Measurements from ENCODE around the gene ZNF239.
"Not testable (repeated sequence)": the region's sequence is repeated elsewhere in the genome, so short reads cannot be mapped to it uniquely, and the experiment has no call there.

Gene ZNF239

GRCh38 chr10:43584051-43584450 lies 9.6 kb upstream of the ZNF239 start:
- DNase-seq = no peak
- no peaks in the 10 kb centered on the region for H3K4me1 ChIP-seq (ENCODE audit: control insufficient read depth, insufficient read depth, low read length, poor library complexity, severe bottlenecking)
- no peak overlapping the region for H3K4me3 ChIP-seq (ENCODE audit: insufficient read depth, low read depth, low read length, poor library complexity, severe bottlenecking)
- H3K9me3 ChIP-seq (ENCODE audit: control insufficient read depth, low read length) = no peaks in the 10 kb centered on the region
- H3K27ac ChIP-seq (ENCODE audit: insufficient read depth, low read length, poor library complexity, severe bottlenecking) = no peak overlapping the region
- H3K27me3 ChIP-seq (replicated peaks; ENCODE audit: control insufficient read depth, insufficient read depth, low read length, poor library complexity, severe bottlenecking) = no peaks in the 10 kb centered on the region
- no peaks in the 10 kb centered on the region for H3K36me3 ChIP-seq (ENCODE audit: control insufficient read depth, insufficient read depth, low read length)

DNA sequence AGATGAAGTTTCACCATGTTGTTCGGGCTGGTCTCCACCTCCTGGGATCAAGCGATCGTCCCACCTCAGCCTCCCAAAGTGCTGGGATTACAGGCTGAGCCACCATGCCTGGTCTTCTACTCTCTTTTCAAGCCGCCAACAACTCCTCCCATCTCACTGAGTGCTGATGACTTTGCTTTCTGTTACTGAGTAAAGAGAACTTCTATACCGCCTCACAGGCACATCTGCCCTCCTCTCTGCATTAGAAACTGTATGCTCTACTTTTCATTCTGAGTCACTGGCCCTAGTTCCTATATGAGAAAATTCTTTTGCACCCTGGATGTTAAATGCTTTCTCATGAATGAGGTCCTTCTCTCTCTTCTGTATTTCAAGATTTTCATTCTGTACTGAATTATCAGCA lies 2.2 kb upstream of the ZNF239 start:
- H3K27ac ChIP-seq (ENCODE audit: insufficient read depth, low read length, poor library complexity, severe bottlenecking) = no peak overlapping the region
- H3K36me3 ChIP-seq (ENCODE audit: control insufficient read depth, insufficient read depth, low read length) = no peaks in the 10 kb centered on the region
- no peak overlapping the region for H3K4me3 ChIP-seq (ENCODE audit: insufficient read depth, low read depth, low read length, poor library complexity, severe bottlenecking)
- no peaks in the 10 kb centered on the region for H3K9me3 ChIP-seq (ENCODE audit: control insufficient read depth, low read length)
- H3K27me3 ChIP-seq (replicated peaks; ENCODE audit: control insufficient read depth, insufficient read depth, low read length, poor library complexity, severe bottlenecking) = no peaks in the 10 kb centered on the region
- H3K4me1 ChIP-seq (ENCODE audit: control insufficient read depth, insufficient read depth, low read length, poor library complexity, severe bottlenecking) = peaks cover 6% of the 10 kb centered on the region
- no peak for DNase-seq

DNA sequence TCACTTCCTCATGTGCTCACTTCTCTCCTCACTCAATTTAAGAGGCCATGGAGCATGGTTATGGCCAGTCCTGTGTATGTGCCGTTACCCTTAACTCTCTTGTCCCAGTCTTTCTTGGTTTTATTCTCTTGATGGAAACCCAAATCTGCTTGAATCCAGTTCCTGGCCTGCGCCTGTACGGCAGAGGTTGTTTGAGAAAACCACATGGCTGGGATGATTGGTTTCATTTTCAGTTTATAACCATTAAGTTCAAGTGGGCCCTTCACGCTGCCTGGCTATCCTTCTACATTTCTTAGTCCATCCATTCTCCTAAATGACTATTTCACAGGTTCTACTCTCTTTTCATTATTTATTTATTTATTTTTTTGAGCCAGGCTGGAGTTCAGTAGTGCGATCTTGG lies 1.6 kb upstream of the ZNF239 start:
- Histone ChIP-seq H3K27me3 (replicated peaks; ENCODE audit: control insufficient read depth, insufficient read depth, low read length, poor library complexity, severe bottlenecking) (no peaks in the 10 kb centered on the region), H3K4me1 (ENCODE audit: control insufficient read depth, insufficient read depth, low read length, poor library complexity, severe bottlenecking) (peaks cover 6% of the 10 kb centered on the region), H3K36me3 (ENCODE audit: control insufficient read depth, insufficient read depth, low read length) (no peaks in the 10 kb centered on the region), H3K27ac (ENCODE audit: insufficient read depth, low read length, poor library complexity, severe bottlenecking) (no peak overlapping the region), H3K9me3 (ENCODE audit: control insufficient read depth, low read length) (no peaks in the 10 kb centered on the region), H3K4me3 (ENCODE audit: insufficient read depth, low read depth, low read length, poor library complexity, severe bottlenecking) (peak overlapping the region; percentile 30)
- no peak for DNase-seq

GRCh38 chr10:43574906-43575305 lies 490 bp upstream of the ZNF239 start:
- Histone ChIP-seq H3K4me3 (ENCODE audit: insufficient read depth, low read depth, low read length, poor library complexity, severe bottlenecking) (peak overlapping the region; percentile 51), H3K36me3 (ENCODE audit: control insufficient read depth, insufficient read depth, low read length) (no peaks in the 10 kb centered on the region), H3K27me3 (replicated peaks; ENCODE audit: control insufficient read depth, insufficient read depth, low read length, poor library complexity, severe bottlenecking) (no peaks in the 10 kb centered on the region), H3K9me3 (ENCODE audit: control insufficient read depth, low read length) (no peaks in the 10 kb centered on the region), H3K4me1 (ENCODE audit: control insufficient read depth, insufficient read depth, low read length, poor library complexity, severe bottlenecking) (peaks cover 6% of the 10 kb centered on the region), H3K27ac (ENCODE audit: insufficient read depth, low read length, poor library complexity, severe bottlenecking) (peak overlapping the region; percentile 48)
- no peak for DNase-seq

- Histone ChIP-seq H3K27ac (ENCODE audit: insufficient read depth, low read length, poor library complexity, severe bottlenecking) (no peak overlapping the region), H3K4me3 (ENCODE audit: insufficient read depth, low read depth, low read length, poor library complexity, severe bottlenecking) (no peak overlapping the region), H3K9me3 (ENCODE audit: control insufficient read depth, low read length) (no peaks in the 10 kb centered on the region), H3K4me1 (ENCODE audit: control insufficient read depth, insufficient read depth, low read length, poor library complexity, severe bottlenecking) (peaks cover 6% of the 10 kb centered on the region), H3K36me3 (ENCODE audit: control insufficient read depth, insufficient read depth, low read length) (no peaks in the 10 kb centered on the region), H3K27me3 (replicated peaks; ENCODE audit: control insufficient read depth, insufficient read depth, low read length, poor library complexity, severe bottlenecking) (no peaks in the 10 kb centered on the region)
- DNase-seq = no peak
These were observed 991 bp downstream of the ZNF239 start for GRCh38 chr10:43573250-43574000.

DNA sequence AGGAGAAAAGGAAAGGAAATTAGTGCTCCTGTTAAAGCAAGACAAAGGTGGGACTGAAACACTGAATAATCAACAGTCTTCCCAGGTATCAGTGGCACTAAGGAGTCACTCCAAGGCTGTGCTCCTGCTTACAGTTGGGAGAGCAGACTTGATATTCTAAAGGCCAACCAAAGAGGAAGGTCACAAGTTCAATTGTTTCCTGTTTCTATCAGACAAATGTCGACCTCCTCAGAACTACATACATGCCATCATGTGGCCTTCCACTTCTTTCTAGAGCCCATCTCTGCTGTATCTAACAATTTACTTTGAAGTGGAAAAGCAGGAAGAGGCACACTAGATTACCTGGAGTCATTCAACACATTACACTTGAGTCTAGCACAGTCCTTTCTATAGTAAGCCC lies 3.4 kb downstream of the ZNF239 start:
- Histone ChIP-seq H3K27ac (ENCODE audit: insufficient read depth, low read length, poor library complexity, severe bottlenecking) (no peak overlapping the region), H3K36me3 (ENCODE audit: control insufficient read depth, insufficient read depth, low read length) (no peaks in the 10 kb centered on the region), H3K9me3 (ENCODE audit: control insufficient read depth, low read length) (no peaks in the 10 kb centered on the region), H3K27me3 (replicated peaks; ENCODE audit: control insufficient read depth, insufficient read depth, low read length, poor library complexity, severe bottlenecking) (no peaks in the 10 kb centered on the region), H3K4me1 (ENCODE audit: control insufficient read depth, insufficient read depth, low read length, poor library complexity, severe bottlenecking) (peaks cover 6% of the 10 kb centered on the region), H3K4me3 (ENCODE audit: insufficient read depth, low read depth, low read length, poor library complexity, severe bottlenecking) (no peak overlapping the region)
- no peak for DNase-seq

- Histone ChIP-seq H3K4me1 (ENCODE audit: control insufficient read depth, insufficient read depth, low read length, poor library complexity, severe bottlenecking) (peaks cover under 1% of the 10 kb centered on the region), H3K4me3 (ENCODE audit: insufficient read depth, low read depth, low read length, poor library complexity, severe bottlenecking) (no peak overlapping the region), H3K27me3 (replicated peaks; ENCODE audit: control insufficient read depth, insufficient read depth, low read length, poor library complexity, severe bottlenecking) (no peaks in the 10 kb centered on the region), H3K36me3 (ENCODE audit: control insufficient read depth, insufficient read depth, low read length) (peaks cover 3% of the 10 kb centered on the region), H3K9me3 (ENCODE audit: control insufficient read depth, low read length) (no peaks in the 10 kb centered on the region), H3K27ac (ENCODE audit: insufficient read depth, low read length, poor library complexity, severe bottlenecking) (no peak overlapping the region)
- no peak for DNase-seq
These were observed 4.7 kb downstream of the ZNF239 start for GRCh38 chr10:43569681-43570080.

DNA sequence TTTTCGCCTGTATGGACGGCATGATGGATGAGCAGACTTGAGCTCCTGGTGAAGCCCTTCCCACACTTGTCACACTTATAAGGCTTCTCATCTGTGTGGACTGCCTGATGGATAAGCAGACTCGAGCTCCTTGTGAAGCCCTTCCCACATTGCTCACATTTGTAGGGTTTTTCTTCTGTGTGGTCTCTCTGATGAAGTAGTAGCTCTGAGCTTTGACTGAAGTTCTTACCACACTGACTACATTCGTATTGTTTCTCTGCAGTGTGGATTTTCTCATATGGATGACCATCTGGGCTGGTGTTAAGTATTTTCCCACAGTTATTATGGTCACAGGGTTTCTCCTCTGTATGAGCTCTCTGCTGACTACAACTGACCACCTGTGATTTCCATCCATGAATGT lies 17.2 kb downstream of the ZNF239 start:
- Histone ChIP-seq H3K9me3 (ENCODE audit: control insufficient read depth, low read length) (peaks cover 14% of the 10 kb centered on the region), H3K4me3 (ENCODE audit: insufficient read depth, low read depth, low read length, poor library complexity, severe bottlenecking) (no peak overlapping the region), H3K36me3 (ENCODE audit: control insufficient read depth, insufficient read depth, low read length) (peaks cover 9% of the 10 kb centered on the region), H3K4me1 (ENCODE audit: control insufficient read depth, insufficient read depth, low read length, poor library complexity, severe bottlenecking) (no peaks in the 10 kb centered on the region), H3K27ac (ENCODE audit: insufficient read depth, low read length, poor library complexity, severe bottlenecking) (no peak overlapping the region), H3K27me3 (replicated peaks; ENCODE audit: control insufficient read depth, insufficient read depth, low read length, poor library complexity, severe bottlenecking) (no peaks in the 10 kb centered on the region)
- DNase-seq = no peak

DNA sequence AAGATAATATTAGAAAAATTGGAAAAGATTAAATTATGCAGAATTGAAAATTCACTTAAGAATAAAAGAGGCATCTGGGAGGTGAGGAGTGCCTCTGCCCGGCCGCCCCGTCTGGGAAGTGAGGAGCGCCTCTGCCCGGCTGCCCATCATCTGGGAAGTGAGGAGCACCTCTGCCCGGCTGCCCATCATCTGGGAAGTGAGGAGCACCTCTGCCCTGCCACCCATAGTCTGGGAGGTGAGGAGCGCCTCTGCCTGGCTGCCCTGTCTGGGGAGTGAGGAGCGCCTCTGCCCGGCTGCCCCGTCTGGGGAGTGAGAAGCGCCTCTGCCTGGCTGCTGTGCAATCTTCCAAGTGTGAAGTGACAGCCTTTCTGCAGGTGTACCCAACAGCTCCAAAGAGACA lies 30.7 kb downstream of the ZNF239 start:
- not testable (repeated sequence) for H3K36me3 ChIP-seq (ENCODE audit: control insufficient read depth, insufficient read depth, low read length); H3K4me1 ChIP-seq (ENCODE audit: control insufficient read depth, insufficient read depth, low read length, poor library complexity, severe bottlenecking); DNase-seq; H3K4me3 ChIP-seq (ENCODE audit: insufficient read depth, low read depth, low read length, poor library complexity, severe bottlenecking); H3K9me3 ChIP-seq (ENCODE audit: control insufficient read depth, low read length); H3K27ac ChIP-seq (ENCODE audit: insufficient read depth, low read length, poor library complexity, severe bottlenecking); H3K27me3 ChIP-seq (replicated peaks; ENCODE audit: control insufficient read depth, insufficient read depth, low read length, poor library complexity, severe bottlenecking)

DNA sequence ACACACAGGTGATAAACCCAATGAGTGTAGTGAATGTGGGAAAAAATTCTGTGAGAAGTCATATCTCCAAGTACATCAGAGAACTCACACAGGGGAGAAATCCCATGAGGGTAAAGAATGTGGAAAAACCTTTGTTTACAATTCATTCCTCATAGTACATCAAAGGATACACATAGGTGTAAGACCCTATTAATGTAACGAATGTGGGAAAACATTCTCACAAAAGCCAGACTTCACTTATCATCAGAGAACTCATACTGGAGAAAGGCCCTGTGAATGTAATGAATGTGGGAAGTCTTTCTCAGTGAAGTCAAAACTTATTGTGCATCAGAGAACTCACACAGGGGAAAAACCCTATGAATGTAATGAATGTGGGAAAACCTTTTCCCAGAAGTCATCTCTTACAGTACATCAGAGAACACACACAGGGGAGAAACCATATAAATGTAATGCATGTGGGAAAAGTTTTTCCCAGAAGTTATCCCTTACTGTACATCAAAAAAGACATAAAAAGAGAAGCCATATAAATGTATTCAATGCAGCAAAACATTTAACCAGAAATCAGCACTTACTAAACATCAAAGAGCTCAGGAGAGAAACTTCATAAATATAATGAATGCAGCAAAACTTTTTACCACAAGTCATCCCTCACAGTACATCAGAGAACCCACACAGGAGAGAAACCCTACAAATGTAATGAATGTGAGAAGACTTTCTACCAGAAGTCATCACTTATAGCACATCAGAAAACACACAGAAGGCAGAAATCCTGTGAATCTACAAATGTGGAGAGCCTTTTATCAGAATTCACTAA lies 49.8 kb downstream of the ZNF239 start:
- no peaks in the 10 kb centered on the region for H3K4me1 ChIP-seq (ENCODE audit: control insufficient read depth, insufficient read depth, low read length, poor library complexity, severe bottlenecking)
- H3K27ac ChIP-seq (ENCODE audit: insufficient read depth, low read length, poor library complexity, severe bottlenecking) = no peak overlapping the region
- H3K4me3 ChIP-seq (ENCODE audit: insufficient read depth, low read depth, low read length, poor library complexity, severe bottlenecking) = no peak overlapping the region
- no peaks in the 10 kb centered on the region for H3K36me3 ChIP-seq (ENCODE audit: control insufficient read depth, insufficient read depth, low read length)
- no peak for DNase-seq
- peaks cover 33% of the 10 kb centered on the region for H3K9me3 ChIP-seq (ENCODE audit: control insufficient read depth, low read length)
- H3K27me3 ChIP-seq (replicated peaks; ENCODE audit: control insufficient read depth, insufficient read depth, low read length, poor library complexity, severe bottlenecking) = no peaks in the 10 kb centered on the region

Measured in effector memory CD4-positive, alpha-beta T cell (primary cell).